Measurements from ENCODE around the gene ZMYM1.

Gene ZMYM1

DNA sequence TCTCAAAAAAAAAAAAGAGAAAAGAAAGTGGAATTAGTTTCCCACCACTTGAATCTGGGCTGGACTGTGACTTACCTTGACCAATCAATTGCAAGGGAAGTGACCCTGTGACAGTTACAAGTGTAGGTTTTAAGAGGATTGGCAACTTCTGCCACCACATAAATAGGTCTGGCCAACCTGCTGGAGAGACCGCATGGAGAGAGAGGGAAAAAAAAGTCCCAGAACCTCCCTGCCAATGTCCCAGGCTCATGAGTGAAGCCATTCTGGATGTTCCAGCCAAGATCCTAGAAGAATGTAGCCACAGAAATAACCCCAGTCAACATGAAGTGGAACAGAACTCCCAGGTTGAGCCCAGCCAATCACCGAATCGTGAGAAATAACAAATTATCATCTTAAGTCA is 35.7 kb upstream of the ZMYM1 start:
- no peak overlapping the region for H3K27ac ChIP-seq (ENCODE audit: poor library complexity, severe bottlenecking)
- no peaks in the 10 kb centered on the region for H3K27me3 ChIP-seq (ENCODE audit: insufficient read depth, poor library complexity, severe bottlenecking)
- DNase-seq (ENCODE audit: low spot score) (no peak), ATAC-seq (ENCODE audit: low read depth) (no peak)
- TF ChIP-seq, protein P1, sequence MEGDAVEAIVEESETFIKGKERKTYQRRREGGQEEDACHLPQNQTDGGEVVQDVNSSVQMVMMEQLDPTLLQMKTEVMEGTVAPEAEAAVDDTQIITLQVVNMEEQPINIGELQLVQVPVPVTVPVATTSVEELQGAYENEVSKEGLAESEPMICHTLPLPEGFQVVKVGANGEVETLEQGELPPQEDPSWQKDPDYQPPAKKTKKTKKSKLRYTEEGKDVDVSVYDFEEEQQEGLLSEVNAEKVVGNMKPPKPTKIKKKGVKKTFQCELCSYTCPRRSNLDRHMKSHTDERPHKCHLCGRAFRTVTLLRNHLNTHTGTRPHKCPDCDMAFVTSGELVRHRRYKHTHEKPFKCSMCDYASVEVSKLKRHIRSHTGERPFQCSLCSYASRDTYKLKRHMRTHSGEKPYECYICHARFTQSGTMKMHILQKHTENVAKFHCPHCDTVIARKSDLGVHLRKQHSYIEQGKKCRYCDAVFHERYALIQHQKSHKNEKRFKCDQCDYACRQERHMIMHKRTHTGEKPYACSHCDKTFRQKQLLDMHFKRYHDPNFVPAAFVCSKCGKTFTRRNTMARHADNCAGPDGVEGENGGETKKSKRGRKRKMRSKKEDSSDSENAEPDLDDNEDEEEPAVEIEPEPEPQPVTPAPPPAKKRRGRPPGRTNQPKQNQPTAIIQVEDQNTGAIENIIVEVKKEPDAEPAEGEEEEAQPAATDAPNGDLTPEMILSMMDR (IDR thresholded peaks at IDR 0.05; ENCODE audit: poor library complexity, severe bottlenecking): no peak
- no peaks in the 10 kb centered on the region for H3K36me3 ChIP-seq (ENCODE audit: low read depth)
- H3K4me1 ChIP-seq (ENCODE audit: insufficient read depth, poor library complexity, severe bottlenecking): peaks cover 8% of the 10 kb centered on the region
- H3K4me3 ChIP-seq (ENCODE audit: severe bottlenecking): no peak overlapping the region
- no peaks in the 10 kb centered on the region for H3K9me3 ChIP-seq (ENCODE audit: severe bottlenecking)

DNA sequence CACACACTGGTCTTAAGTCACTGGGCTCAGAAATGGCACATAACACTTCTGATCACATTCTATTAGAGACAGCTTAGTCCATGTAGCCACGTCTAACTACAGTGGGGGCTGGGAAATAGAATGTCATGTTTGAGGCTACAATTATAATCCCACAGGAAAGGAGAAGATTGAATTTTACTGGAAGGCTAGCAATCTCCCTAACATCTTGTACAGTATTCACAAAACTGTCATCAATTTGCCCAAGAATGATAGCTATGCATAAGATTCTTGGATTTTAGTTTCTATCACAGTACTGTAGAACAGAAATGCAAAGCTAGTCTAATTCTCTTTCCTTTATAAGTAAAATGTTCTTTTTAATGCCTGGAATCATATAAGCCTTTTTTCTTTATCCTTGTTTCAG is 34.8 kb upstream of the ZMYM1 start:
- Histone ChIP-seq H3K4me1 (ENCODE audit: insufficient read depth, poor library complexity, severe bottlenecking) (peaks cover 8% of the 10 kb centered on the region), H3K9me3 (ENCODE audit: severe bottlenecking) (no peaks in the 10 kb centered on the region), H3K27me3 (ENCODE audit: insufficient read depth, poor library complexity, severe bottlenecking) (no peaks in the 10 kb centered on the region), H3K36me3 (ENCODE audit: low read depth) (no peaks in the 10 kb centered on the region), H3K27ac (ENCODE audit: poor library complexity, severe bottlenecking) (no peak overlapping the region), H3K4me3 (ENCODE audit: severe bottlenecking) (no peak overlapping the region)
- DNase-seq (ENCODE audit: low spot score) (no peak), ATAC-seq (ENCODE audit: low read depth) (no peak)
- TF ChIP-seq, protein P1 (IDR thresholded peaks at IDR 0.05; ENCODE audit: poor library complexity, severe bottlenecking): no peak

GRCh38 chr1:35046730-35047129 is 32.5 kb upstream of the ZMYM1 start:
- no peaks in the 10 kb centered on the region for H3K9me3 ChIP-seq (ENCODE audit: severe bottlenecking)
- no peaks in the 10 kb centered on the region for H3K36me3 ChIP-seq (ENCODE audit: low read depth)
- H3K27ac ChIP-seq (ENCODE audit: poor library complexity, severe bottlenecking): peak overlapping the region; percentile 46
- ATAC-seq (ENCODE audit: low read depth) (no peak), DNase-seq (ENCODE audit: low spot score) (no peak)
- H3K27me3 ChIP-seq (ENCODE audit: insufficient read depth, poor library complexity, severe bottlenecking): no peaks in the 10 kb centered on the region
- TF ChIP-seq, protein P1 (IDR thresholded peaks at IDR 0.05; ENCODE audit: poor library complexity, severe bottlenecking): no peak
- H3K4me3 ChIP-seq (ENCODE audit: severe bottlenecking): no peak overlapping the region
- peaks cover 8% of the 10 kb centered on the region for H3K4me1 ChIP-seq (ENCODE audit: insufficient read depth, poor library complexity, severe bottlenecking)

GRCh38 chr1:35047188-35047858 is 31.9 kb upstream of the ZMYM1 start:
- no peaks in the 10 kb centered on the region for H3K36me3 ChIP-seq (ENCODE audit: low read depth)
- TF ChIP-seq, protein P1 (IDR thresholded peaks at IDR 0.05; ENCODE audit: poor library complexity, severe bottlenecking): no peak
- DNase-seq (ENCODE audit: low spot score): no peak
- H3K27me3 ChIP-seq (ENCODE audit: insufficient read depth, poor library complexity, severe bottlenecking): no peaks in the 10 kb centered on the region
- ATAC-seq (ENCODE audit: low read depth): peak; percentile 91
- H3K4me1 ChIP-seq (ENCODE audit: insufficient read depth, poor library complexity, severe bottlenecking): peaks cover 8% of the 10 kb centered on the region
- H3K27ac ChIP-seq (ENCODE audit: poor library complexity, severe bottlenecking): peak overlapping the region; percentile 46
- H3K4me3 ChIP-seq (ENCODE audit: severe bottlenecking): no peak overlapping the region
- no peaks in the 10 kb centered on the region for H3K9me3 ChIP-seq (ENCODE audit: severe bottlenecking)

GRCh38 chr1:35049116-35049515 is 30.1 kb upstream of the ZMYM1 start:
- TF ChIP-seq, protein P1 (IDR thresholded peaks at IDR 0.05; ENCODE audit: poor library complexity, severe bottlenecking): no peak

More at GRCh38 chr1:35049116-35049515, 30.1 kb upstream of the ZMYM1 start:
- no peaks in the 10 kb centered on the region for H3K36me3 ChIP-seq (ENCODE audit: low read depth)
- no peak for DNase-seq (ENCODE audit: low spot score)
- peaks cover 8% of the 10 kb centered on the region for H3K4me1 ChIP-seq (ENCODE audit: insufficient read depth, poor library complexity, severe bottlenecking)
- H3K27me3 ChIP-seq (ENCODE audit: insufficient read depth, poor library complexity, severe bottlenecking): no peaks in the 10 kb centered on the region
- no peaks in the 10 kb centered on the region for H3K9me3 ChIP-seq (ENCODE audit: severe bottlenecking)
- no peak overlapping the region for H3K27ac ChIP-seq (ENCODE audit: poor library complexity, severe bottlenecking)
- no peak overlapping the region for H3K4me3 ChIP-seq (ENCODE audit: severe bottlenecking)
- no peak for ATAC-seq (ENCODE audit: low read depth)
